Measurements from ENCODE around the gene PNMA8C.
"Not testable (repeated sequence)": the region's sequence is repeated elsewhere in the genome, so short reads cannot be mapped to it uniquely, and the experiment has no call there.

Gene PNMA8C

DNA sequence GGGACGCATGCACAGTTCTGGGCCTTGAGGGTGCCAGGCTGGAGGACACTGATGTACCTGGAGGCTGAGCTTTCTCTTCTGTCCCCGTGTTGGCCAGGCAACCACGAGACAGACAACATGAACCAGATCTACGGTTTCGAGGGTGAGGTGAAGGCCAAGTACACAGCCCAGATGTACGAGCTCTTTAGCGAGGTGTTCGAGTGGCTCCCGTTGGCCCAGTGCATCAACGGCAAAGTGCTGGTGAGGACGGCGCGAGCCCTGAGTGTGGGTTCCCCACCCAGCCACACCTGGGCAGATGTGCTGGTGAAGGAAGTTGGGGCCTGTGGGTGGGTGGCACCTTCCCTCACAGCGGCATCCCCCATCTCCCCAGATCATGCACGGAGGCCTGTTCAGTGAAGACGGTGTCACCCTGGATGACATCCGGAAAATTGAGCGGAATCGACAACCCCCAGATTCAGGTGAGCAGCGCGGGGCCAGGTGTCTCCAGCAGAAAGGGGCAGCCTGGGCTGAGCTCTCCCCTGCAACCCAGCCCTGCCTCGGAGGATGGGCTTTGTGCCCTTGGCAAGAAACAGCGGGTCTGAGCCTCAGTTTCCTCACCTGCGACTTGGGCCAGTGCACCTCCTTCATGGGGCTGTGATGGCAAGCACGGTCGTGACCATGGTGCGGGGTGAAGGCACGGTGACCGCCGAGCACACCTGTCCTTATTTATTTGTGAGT, 41.6 kb downstream of the PNMA8C start:
- no peak for DNase-seq

DNA sequence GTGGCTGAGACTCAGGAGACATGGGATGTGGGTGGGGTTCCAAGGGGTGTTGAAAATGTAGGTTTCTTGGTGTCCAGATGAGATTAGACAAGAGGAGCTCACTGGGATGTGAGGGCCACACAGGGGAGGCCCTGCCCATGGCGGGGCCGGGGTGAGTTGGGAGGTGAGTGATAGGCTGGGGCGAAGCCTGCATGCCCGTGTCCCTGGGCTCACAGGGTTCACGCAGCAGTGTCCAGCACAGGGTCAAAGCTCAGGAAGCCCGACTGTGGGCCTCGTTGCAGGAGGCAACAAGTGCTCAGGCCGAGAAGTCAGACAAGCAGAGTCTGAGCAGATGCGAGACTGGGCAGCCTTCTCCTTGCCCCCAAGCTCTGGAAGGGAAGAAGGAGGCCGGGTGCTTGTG, 42.6 kb downstream of the PNMA8C start:
- DNase-seq: no peak

DNA sequence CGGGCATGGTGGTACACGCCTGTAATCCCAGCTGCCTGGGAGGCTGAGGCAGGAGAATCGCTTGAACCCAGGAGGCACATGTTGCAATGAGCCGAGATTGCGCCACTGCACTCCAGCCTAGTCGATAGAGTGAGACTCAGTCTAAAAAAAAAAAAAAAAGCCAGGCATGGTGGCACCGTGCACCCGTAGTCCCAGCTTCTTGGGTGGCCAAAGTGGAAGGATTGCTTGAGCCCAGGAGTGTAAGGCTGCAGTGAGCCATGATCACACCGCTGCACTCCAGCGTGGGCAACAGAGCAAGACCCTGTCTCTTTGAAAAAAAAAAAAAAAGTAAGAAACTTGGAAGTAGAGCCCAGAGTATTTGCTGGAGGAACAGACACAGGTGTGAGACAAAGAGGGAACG, 43.1 kb downstream of the PNMA8C start:
- no peak for DNase-seq

DNA sequence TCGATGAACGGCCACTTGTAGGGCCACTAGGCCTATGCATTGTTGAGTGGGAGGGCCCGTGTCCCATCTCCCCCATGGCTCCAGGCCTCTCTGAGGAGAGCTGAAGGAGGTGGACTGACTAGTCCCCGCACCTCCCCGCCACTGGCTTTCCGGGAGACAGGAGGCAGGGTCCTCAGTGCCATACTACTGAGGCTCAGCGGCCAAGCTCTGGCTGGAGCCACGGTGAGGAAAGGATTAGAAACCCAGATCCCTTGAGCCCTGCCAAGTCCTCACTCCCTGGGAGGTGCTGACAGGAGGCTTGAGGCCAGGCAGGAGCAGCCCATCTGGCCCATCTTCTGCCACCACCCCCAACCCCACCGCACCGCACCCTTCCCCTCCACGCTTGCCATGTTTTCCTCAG, 44.3 kb downstream of the PNMA8C start:
- no peak for DNase-seq

DNA sequence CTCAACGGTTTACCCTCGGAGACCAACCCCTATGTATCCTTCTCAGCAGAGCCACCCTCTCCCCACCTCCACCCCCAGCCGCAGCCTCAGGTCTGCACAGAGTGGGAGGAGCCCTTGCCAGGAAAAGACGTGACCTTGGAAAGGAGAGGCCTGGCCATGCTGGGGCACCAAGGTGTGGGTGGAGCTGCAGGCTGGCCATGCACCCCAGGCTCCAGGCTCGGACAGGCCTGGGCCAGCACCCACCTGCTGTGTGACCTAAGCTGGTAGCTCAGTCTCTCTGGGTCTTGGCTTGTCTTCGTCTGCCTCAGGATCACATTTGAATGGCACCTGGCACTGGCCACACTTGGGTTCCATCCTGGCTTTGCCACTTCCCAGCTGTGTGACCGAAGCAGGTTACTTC, 44.9 kb downstream of the PNMA8C start:
- no peak for DNase-seq

DNA sequence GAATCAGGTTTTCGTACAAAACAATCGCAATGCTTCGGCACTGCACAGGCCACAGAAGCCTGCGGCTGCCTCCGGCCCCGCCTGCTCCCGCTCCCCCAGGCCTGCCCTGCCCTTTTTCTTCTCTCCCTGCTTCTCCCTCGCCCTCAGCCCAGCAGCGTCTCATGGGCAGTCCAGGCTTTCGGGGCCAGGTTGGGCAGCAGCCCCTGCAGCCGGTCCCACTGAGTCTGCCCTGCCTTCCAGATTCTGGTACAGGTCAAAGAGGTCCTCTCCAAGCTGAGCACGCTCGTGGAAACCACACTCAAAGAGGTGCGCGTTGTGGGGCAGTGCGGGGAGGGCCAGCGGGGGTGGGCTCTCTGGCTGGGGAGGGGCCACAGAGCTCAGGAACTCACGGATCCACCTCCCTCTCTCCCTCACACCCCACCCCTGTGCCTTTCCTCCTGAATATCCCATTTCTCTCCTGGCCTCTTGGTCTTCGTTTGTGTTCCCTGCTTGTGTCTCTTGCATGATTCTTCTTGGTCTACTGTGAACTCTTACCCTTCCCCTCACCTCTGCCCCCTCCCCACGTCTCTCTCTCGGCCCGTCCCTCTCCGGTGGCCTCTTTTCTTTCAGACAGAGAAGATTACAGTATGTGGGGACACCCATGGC, 45.4 kb downstream of the PNMA8C start:
- DNase-seq: no peak

DNA sequence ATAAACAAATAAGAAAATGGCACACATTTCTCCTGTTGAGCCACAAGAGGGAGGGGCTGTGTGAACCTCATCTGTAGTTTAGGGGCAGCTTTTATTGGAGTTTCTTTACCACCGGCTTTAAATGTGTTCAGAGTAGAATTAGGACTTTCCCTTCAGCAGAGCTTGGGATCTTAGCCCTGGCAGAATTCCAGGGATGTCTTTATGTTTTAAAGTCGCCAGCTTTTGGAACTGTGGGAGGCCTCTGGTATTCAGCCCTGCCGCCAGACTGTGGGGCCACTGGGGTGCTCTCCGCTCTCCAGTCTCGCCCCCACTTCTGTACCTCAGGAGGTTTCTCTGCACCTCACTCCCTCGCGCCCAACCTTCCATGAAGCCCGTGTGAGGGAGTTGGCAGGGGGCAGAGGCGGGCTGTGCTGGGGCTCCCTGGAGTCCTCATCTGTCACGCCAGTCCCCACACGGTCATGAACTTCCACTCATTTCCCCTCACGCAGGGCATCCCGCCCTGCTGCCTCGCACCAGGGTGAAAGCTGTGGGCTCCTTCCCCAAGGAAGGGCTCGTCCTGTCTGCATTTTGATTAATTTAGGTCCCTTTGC, 46.9 kb downstream of the PNMA8C start:
- DNase-seq: no peak

DNA sequence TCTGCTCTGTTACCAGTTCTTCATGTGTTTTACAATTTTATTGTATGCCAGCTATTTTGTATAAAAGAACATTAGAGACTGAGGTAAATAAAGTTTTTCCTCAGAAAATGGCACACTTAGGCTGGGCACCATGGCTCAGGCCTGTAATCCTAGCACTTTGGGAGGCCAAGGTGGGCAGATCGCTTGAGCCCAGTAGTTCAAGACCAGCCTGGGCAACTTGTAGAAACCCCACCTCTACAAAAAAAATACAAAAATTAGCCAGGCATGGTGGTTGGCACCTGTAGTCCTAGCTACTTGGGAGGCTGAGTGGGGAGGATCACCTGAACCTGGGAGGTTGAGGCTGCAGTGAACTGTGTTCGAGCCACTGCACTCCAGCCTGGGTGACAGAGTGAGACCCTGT, 47.4 kb downstream of the PNMA8C start:
- DNase-seq: no peak

DNA sequence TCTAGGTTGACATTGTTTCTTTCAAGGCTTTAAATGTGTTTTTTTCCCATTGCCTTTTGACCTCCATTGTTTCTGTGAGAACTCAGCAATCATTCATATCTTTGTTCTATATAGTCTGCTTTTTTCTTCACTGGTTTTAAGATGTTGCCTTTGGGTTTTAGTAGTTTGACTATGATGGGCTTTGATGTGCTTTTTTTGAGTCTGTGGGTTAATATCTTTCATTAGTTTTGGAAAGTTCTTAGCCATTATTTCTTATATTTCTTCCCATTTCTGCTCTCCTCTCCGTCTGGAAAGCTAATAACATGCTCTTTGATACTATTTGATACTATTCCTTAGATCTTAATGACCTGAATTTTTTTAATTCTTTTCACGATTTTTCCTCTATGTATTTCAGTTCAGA, 48.0 kb downstream of the PNMA8C start:
- DNase-seq: no peak

DNA sequence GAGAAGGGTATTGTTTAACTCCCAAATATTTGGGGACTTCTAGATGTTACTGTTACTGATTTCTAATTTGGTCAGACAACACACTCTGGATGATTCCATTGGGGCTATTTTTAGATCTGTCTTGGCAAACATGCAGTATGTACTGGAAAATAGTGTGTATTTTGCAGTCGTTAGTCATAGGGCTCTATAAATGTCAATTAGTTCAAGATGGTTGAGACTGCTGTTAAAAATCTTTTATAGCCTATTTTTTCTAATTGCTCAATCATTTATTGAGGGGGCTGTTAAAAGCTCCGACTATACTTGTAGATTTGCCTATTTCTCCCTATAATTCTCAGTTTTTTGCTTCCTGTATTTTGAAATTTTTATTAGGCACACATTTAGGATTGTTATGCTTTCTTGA, 50.5 kb downstream of the PNMA8C start:
- no peak for DNase-seq

DNA sequence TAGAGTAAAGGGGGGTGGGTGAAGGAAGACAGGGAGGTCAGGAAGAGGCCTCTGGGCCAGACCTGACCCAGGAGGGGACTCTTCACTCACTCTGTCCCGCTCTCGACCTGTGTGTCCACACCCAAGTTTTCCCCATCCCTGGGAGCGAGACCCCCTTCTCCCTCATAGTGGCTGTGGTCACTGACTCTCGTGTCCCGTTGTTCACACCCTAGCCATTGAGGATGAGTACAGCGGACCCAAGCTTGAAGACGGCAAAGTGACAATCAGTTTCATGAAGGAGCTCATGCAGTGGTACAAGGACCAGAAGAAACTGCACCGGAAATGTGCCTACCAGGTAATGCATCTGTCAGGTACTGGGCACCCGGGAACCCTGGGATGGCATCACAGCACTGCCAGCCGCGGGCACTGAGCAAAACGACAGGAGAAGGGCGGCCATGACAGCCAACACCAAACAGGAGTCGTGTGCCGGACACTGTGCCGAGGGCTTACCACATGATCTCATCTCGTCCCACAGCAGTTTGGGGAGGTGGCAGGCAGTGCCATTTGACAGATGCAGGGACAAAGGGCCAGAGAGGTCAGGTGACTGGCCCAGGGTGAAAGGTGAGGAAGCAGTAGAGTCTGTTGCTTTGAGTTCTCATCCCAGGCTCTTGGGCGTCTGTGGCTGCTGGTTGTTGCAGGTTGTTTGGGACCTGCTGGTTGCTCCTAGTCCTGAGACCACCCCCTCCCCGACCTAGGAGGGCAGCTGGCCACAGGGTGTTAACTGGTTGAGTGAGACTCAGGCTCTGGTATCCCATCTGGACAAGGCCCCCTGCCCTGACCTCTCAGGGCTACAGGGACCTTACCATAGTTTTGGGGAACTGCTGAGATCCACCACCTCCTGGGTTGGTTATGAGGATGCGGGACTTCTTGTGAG, 52.2 kb downstream of the PNMA8C start:
- no peak for DNase-seq

DNA sequence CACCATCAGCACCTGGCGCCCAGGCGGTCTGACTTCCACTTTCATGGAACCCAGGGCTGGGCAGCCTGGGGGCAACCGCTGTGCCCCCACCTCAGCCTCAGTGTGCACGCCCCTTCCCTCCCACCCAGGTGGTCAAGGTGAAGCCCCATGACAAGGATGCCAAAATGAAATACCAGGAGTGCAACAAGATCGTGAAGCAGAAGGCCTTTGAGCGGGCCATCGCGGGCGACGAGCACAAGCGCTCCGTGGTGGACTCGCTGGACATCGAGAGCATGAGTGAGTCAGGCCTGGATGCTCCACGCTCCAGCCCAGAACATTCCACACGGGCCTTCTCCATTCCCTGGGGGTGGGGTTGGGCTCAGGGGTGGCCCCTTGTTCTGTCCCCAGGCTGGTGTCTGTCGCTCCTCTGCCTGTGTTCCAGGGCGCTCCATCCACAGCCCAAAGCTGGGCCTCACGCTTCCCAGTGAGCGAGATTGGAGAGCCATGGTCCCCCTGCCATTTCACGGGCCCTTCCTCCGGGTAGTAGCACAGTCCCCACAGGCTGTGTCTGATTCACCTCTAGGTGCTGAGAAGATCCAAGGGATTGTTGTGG, 53.2 kb downstream of the PNMA8C start:
- not testable (repeated sequence) for DNase-seq
